Esophagus (tissue), 2 donors: ENCODE results near the gene TMCO4. TPM values are rescaled to one million over a fixed set of nuclear protein-coding genes. Genes with fewer than 3 reads are reported as not detected.

Source experiments
- H3K27ac ChIP-seq, 2 donors: one replicate each; pipeline ENCODE4 v1.5.1; 2013; ENCODE audit warnings: low read depth in 2 of 2, mild to moderate bottlenecking in 2 of 2, inconsistent platforms in 1 of 2, low read length in 1 of 2, moderate library complexity in 1 of 2
- H3K27me3 ChIP-seq, 2 donors: one replicate each; pipeline ENCODE4 v1.6.1; 2013; ENCODE audit warnings: low read length in 2 of 2, control low read depth in 1 of 2, mild to moderate bottlenecking in 1 of 2; ENCODE audit not compliant: insufficient read depth in 2 of 2, control insufficient read depth in 1 of 2
- H3K36me3 ChIP-seq, 2 donors: one replicate each; pipeline ENCODE4 v1.6.1; 2013; ENCODE audit warnings: low read length in 1 of 2; ENCODE audit not compliant: control insufficient read depth in 2 of 2, insufficient read depth in 2 of 2
- H3K4me1 ChIP-seq, 2 donors: one replicate each; pipeline ENCODE4 v1.6.1; 2013; ENCODE audit warnings: low read length in 1 of 2; ENCODE audit not compliant: control insufficient read depth in 2 of 2, insufficient read depth in 2 of 2
- H3K4me3 ChIP-seq, 2 donors: one replicate each; pipeline ENCODE4 v1.5.1; 2013; ENCODE audit warnings: low read length in 2 of 2, mild to moderate bottlenecking in 2 of 2, low read depth in 1 of 2, moderate library complexity in 1 of 2
- H3K9me3 ChIP-seq, 2 donors: one replicate each; pipeline ENCODE4 v1.6.1; 2013; ENCODE audit warnings: mild to moderate bottlenecking in 2 of 2, low read depth in 1 of 2, low read length in 1 of 2, moderate library complexity in 1 of 2; ENCODE audit not compliant: control insufficient read depth in 2 of 2, insufficient read depth in 1 of 2
- WGBS, 2 donors: extraction: QIAGEN DNeasy Blood & Tissue Kit; methylation state at CpG; one replicate each; pipeline ENCODE4 v1.1.7; 2013; 5-methylcytosine and 5-hydroxymethylcytosine counted together
- polyA plus RNA-seq, 2 donors: library from polyadenylated mRNA; stranded (reverse); fragments of 200-250 nt; gene quantifications; one replicate each; pipeline ENCODE4 v1.2.3, GENCODE V29; 2013
- donor health status: healthy with polysubstance abuse.
- donor health status: Bipolar disorder and iron deficiency.

Gene TMCO4
- polyA plus RNA-seq, 2 donors = 14.2 to 26.2 TPM

GRCh38 chr1:19664453-19665185, 135.1 kb downstream of the TMCO4 start, which contains the start of gene HTR6:
HTR6 (plus strand) TSS chr1:19664875; CDS start chr1:19665754, 879 bp downstream.
- no peak within 1 kb of the TSS for H3K27ac ChIP-seq
- 2% methylated on average over 25 to 80 of the region's 80 CpGs for WGBS, 2 donors
- peak within 1 kb of the TSS in 1 of 2 donors; percentile 47 for H3K4me3 ChIP-seq
- H3K4me1 ChIP-seq = peaks cover 5 to 6% of the 10 kb centered on the region in 2 donors
- no peaks in the 10 kb centered on the region for H3K36me3 ChIP-seq
- peaks cover 0 to 9% of the 10 kb centered on the region in 2 donors for H3K9me3 ChIP-seq
- peaks cover 0 to 20% of the 10 kb centered on the region in 2 donors for H3K27me3 ChIP-seq

- peaks cover 7 to 12% of the 10 kb centered on the region in 2 donors for H3K36me3 ChIP-seq
- no peak overlapping the region for H3K27ac ChIP-seq
- H3K27me3 ChIP-seq = peaks cover 0 to 20% of the 10 kb centered on the region in 2 donors
- H3K4me3 ChIP-seq = no peak overlapping the region
- peaks cover 7 to 8% of the 10 kb centered on the region in 2 donors for H3K4me1 ChIP-seq
- H3K9me3 ChIP-seq = peaks cover 0 to 9% of the 10 kb centered on the region in 2 donors
- 49 to 55% methylated on average over 3 of the region's 3 CpGs for WGBS, 2 donors
These were observed 137.4 kb downstream of the TMCO4 start for GRCh38 chr1:19662313-19662712.

- 11 to 12% methylated on average over 9 of the region's 9 CpGs for WGBS, 2 donors
- Histone ChIP-seq H3K27me3 (peaks cover 0 to 20% of the 10 kb centered on the region in 2 donors), H3K27ac (no peak overlapping the region)
These were observed 137.9 kb downstream of the TMCO4 start for GRCh38 chr1:19661721-19662228.

GRCh38 chr1:19658186-19658585, 141.5 kb downstream of the TMCO4 start:
- WGBS, 2 donors = 82 to 89% methylated on average over 13 of the region's 13 CpGs
- H3K36me3 ChIP-seq = peaks cover 7 to 30% of the 10 kb centered on the region in 2 donors
- no peaks in the 10 kb centered on the region for H3K27me3 ChIP-seq
- peaks cover 2 to 7% of the 10 kb centered on the region in 2 donors for H3K4me1 ChIP-seq
- H3K9me3 ChIP-seq = no peaks in the 10 kb centered on the region
- no peak overlapping the region for H3K4me3 ChIP-seq
- no peak overlapping the region for H3K27ac ChIP-seq

More at GRCh38 chr1:19661721-19662228, 137.9 kb downstream of the TMCO4 start:
- H3K9me3 ChIP-seq = peaks cover 0 to 9% of the 10 kb centered on the region in 2 donors
- H3K4me3 ChIP-seq = no peak overlapping the region
- H3K36me3 ChIP-seq = peaks cover 7 to 17% of the 10 kb centered on the region in 2 donors
- peaks cover 7 to 8% of the 10 kb centered on the region in 2 donors for H3K4me1 ChIP-seq

GRCh38 chr1:19657511-19657910, 142.2 kb downstream of the TMCO4 start:
- Histone ChIP-seq H3K27ac (no peak overlapping the region), H3K4me3 (no peak overlapping the region), H3K9me3 (no peaks in the 10 kb centered on the region), H3K27me3 (no peaks in the 10 kb centered on the region), H3K4me1 (peaks cover 2 to 7% of the 10 kb centered on the region in 2 donors), H3K36me3 (peaks cover 7 to 30% of the 10 kb centered on the region in 2 donors)
- 70 to 77% methylated on average over 10 of the region's 10 CpGs for WGBS, 2 donors

- H3K9me3 ChIP-seq = no peaks in the 10 kb centered on the region
- H3K27me3 ChIP-seq = no peaks in the 10 kb centered on the region
- H3K4me1 ChIP-seq = peaks cover 2 to 7% of the 10 kb centered on the region in 2 donors
- no peak overlapping the region for H3K27ac ChIP-seq
- WGBS, 2 donors = 69 to 79% methylated on average over 13 to 15 of the region's 15 CpGs
- no peak overlapping the region for H3K4me3 ChIP-seq
- peaks cover 7 to 30% of the 10 kb centered on the region in 2 donors for H3K36me3 ChIP-seq
These were observed 142.8 kb downstream of the TMCO4 start for GRCh38 chr1:19656780-19657466.

- Histone ChIP-seq H3K4me1 (peaks cover 2 to 7% of the 10 kb centered on the region in 2 donors), H3K9me3 (no peaks in the 10 kb centered on the region), H3K36me3 (peaks cover 7 to 30% of the 10 kb centered on the region in 2 donors), H3K27me3 (no peaks in the 10 kb centered on the region), H3K27ac (no peak overlapping the region), H3K4me3 (no peak overlapping the region)
- 87% methylated on average over 9 of the region's 9 CpGs for WGBS, 2 donors
These were observed 143.5 kb downstream of the TMCO4 start for GRCh38 chr1:19656134-19656779.

GRCh38 chr1:19655718-19656080, 144.0 kb downstream of the TMCO4 start:
- H3K4me1 ChIP-seq = peaks cover 2 to 11% of the 10 kb centered on the region in 2 donors
- peaks cover 7 to 30% of the 10 kb centered on the region in 2 donors for H3K36me3 ChIP-seq
- WGBS, 2 donors = 85 to 89% methylated on average over 8 of the region's 8 CpGs
- H3K27ac ChIP-seq = peak overlapping the region in 1 of 2 donors; percentile 27
- no peaks in the 10 kb centered on the region for H3K9me3 ChIP-seq
- H3K27me3 ChIP-seq = no peaks in the 10 kb centered on the region
- H3K4me3 ChIP-seq = no peak overlapping the region
